Frontal cortex (tissue), 4 donors: ENCODE data around the gene TCTA. TPM values are rescaled to one million over a fixed set of nuclear protein-coding genes. Genes with fewer than 3 reads are reported as not detected.

Experiments
- DNase-seq, 2 donors: peaks; one replicate each; pipeline ENCODE4 v3.0.0; 2012; ENCODE audit warnings: low spot score in 2 of 2
- FAIRE-seq: peaks from 2 replicates; lab custom pipeline; 2012; peaks lifted over from hg19 to GRCh38; lab: Jason Lieb, UNC
- total RNA-seq: library from RNA; depleted of rRNA; stranded (reverse); fragments of >200 nt; gene quantifications from one replicate; pipeline ENCODE4 v1.2.3, GENCODE V29; 2014
- donor health status: control.
- donor health status: control.
- donor health status: control.

The TCTA gene
- total RNA-seq, 1 donor from 2014 or later: 11.0 TPM

DNA sequence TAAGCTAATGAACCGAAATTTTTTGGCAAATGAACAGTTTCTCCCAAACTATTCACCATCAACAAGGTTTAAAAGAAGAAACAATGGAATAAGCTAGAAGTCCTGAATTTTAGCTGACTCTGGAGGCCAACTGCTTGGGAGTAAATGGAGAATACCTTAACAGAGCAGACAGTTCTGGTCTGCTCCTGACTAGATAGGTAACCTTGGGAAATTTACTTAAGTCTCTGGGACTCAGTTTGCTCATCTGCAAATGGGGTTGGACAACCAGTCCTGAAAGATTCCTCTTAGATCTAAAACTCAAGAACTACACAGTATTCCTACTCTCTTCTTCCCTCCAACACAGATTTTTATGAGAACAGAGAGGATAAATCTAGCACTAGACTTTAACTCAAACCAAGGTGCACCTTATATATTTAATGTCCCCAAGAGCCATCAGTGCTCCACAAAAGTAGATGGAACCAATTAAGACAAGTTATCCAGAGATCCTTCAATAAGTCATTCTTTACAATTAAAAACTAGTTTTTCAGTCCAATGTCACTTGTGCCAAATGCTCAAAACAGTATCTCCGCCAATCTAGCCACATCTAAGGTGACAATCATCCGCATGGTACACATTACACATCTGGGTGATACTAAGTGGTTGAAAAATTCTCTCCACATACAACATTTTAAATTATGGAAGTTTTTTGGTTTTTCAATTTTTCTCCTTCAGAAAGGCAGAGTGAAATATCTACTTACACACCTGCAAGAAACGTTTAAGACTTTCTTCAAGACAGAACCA lies 2.0 kb upstream of the TCTA start:
- FAIRE-seq: no peak
- no peak for DNase-seq

DNA sequence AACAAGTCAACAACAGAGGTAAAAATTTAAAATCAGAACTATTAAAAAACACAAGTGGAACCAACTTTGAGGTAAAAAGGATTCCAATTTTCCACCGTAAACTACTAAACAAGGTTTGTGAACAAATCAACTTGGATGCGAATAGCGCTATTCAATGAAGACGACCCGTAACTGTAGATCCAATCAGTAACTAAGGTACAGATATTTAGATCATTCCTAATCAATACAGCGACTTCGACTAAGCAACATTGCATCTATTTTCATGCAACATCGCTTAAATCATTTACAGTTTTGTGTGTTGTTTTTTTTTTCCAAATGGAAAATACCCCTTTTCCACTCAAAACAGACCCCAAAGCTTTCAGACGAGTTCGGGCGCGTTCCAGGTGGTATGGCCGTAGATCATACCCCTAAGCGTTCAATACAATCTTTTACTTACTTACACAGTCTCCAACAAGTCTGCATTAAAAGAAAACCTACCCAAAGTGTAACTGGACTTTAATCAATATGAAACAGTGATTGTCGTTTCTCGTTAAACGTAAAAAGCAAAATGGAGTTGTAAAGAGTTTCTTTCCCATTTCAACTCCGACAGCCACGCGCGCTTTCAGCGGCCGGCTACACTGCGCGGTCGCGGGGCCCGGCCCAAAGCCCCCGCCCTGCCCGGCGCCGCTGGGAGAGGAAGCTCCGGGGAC lies 1.2 kb upstream of the TCTA start:
- FAIRE-seq (no peak), DNase-seq (no peak)

DNA sequence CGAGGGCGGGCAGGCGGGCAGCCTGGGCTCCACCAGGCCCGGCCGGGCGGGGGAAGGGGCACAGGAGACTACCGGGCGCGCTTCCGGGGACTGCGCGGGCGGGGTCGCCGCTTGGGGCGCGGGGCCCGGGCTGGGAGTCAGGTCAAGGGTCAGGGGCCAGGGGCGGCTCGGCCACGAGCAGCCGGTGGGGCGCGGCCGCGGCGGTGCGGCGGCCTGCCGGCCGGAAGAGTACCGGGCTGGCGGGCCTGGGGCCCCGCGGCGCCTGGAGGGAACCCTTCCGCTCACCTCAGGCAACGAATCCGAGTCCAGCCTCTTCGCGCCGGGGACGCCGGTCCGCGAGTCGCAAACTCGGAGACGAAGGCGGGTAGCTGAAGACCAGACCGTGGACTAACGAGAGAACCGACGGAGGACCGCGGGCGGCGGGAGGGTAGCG lies 672 bp upstream of the TCTA start:
- FAIRE-seq: no peak
- peak; percentile 61 to 73 for DNase-seq

GRCh38 chr3:49412632-49413337 lies 562 bp downstream of the TCTA start:
- DNase-seq: no peak
- FAIRE-seq: no peak

- DNase-seq: no peak
- no peak for FAIRE-seq
Measured at GRCh38 chr3:49413338-49413734, 1.1 kb downstream of the TCTA start.

GRCh38 chr3:49414753-49415152 lies 2.5 kb downstream of the TCTA start:
- FAIRE-seq (no peak), DNase-seq (no peak)

DNA sequence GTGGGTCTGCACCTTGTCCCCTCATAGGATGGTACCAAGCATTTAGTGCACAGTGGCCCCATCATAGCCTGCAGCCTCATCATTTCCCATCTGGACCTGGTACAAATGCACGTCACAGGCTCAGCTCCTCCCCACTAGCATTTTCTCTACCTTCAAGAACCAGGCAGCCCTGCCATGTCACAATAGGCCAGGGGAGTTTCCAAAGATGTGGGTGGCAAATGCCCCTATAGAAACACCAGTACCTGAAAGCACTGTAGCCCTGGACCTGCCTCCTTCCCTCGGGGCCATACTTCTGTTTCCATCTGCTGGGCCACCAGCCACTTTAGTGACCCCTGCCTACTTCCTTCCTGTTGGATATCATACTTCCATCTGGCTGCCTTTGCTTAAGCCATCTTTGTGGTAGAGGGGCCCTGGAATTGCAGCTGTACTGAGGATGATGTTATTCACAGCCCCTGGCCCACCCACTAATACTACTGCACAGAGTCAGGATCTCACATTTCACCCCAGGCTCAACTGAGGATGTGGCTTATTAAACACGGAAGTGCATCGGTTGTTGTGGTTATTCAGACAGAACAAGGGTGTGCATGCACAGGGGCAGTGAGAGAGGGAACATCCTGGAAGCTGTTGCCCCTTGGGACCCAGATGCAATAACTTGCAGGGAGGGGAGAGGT lies 3.8 kb downstream of the TCTA start:
- FAIRE-seq: no peak
- DNase-seq: no peak

GRCh38 chr3:49416867-49417266 lies 4.6 kb downstream of the TCTA start:
- no peak for DNase-seq
- FAIRE-seq: no peak

DNA sequence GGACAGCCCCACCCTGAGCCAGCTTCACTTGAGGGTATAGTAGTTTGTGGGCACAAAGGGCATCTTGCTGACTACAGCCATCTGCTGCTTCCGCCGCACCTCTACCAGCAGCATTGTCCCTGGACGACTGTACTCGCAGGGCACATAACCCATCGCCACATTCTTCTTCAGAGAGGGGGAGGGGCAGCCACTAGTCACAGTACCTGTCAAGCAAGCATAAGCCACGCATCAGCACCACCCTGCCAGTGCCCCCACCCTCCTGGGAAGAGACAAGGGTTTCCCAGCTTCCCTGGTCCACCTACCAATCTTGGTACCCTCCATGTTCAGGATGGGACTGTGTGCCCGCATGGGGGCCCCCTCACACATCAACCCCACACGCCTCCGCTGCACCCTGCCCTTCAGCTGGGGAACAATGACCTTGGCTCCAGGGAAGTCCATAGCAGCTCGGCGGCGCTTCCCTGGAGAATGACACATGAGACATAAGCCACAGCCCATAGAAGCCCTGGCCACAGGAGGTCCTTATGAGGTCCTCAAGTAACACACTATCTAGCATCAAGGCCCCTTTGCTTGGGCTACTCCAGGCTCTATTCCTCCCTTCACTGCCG lies 5.4 kb downstream of the TCTA start:
- DNase-seq: no peak
- FAIRE-seq: no peak

DNA sequence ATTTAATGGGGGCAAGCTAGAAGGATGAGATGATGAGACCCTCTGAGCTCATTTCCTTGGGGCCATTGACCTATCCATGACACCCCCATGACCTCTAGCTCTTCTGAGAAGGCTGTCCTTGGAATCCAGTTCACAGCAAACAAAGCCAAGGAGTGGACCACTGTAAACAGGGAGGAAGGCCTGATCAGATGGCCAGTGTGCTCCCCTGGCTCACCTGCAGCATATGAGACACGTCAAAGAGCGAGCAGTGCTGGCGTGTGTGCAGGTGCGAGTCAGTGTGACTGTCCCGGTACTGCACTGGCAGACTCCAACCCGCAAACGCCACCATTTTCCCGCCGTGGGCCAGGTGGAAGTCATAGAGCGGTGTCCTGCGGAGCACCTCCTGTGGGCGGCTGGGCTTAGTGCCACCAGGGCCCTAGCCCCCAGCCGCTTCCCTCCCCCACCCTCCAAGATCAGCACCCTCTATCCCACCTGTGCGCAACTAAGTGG lies 9.7 kb downstream of the TCTA start:
- FAIRE-seq (no peak), DNase-seq (no peak)

GRCh38 chr3:49422379-49423248 lies 10.4 kb downstream of the TCTA start, which contains the start of gene AMT:
Gene AMT, minus strand, starts transcription at chr3:49422473. Its CDS starts 23 bp downstream, at chr3:49422450.
- DNase-seq (no peak), FAIRE-seq (no peak)

- DNase-seq (no peak), FAIRE-seq (no peak)
Measured at GRCh38 chr3:49424816-49425215, 12.6 kb downstream of the TCTA start.

GRCh38 chr3:49427586-49427985 lies 15.4 kb downstream of the TCTA start:
- FAIRE-seq: no peak
- no peak for DNase-seq

DNA sequence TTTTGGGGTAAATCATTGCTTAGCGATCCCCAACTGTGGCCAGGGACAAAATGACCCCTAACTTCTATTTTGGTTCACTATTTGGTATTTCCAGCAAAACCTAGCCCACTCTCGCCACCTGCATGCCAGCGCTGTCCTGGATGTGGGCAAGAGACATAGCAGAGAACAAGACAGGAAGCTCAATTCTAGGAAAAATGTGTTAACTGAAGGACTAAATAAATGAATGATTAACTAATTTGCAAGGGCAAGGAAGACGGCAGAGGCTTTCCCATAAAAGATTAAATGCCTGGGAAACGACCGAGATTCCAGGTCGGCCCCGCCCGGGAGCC lies 16.5 kb downstream of the TCTA start:
- no peak for DNase-seq
- no peak for FAIRE-seq

GRCh38 chr3:49434731-49435130 lies 22.5 kb downstream of the TCTA start:
- FAIRE-seq (no peak), DNase-seq (no peak)

GRCh38 chr3:49445391-49445790 lies 33.2 kb downstream of the TCTA start:
- FAIRE-seq: no peak
- no peak for DNase-seq

DNA sequence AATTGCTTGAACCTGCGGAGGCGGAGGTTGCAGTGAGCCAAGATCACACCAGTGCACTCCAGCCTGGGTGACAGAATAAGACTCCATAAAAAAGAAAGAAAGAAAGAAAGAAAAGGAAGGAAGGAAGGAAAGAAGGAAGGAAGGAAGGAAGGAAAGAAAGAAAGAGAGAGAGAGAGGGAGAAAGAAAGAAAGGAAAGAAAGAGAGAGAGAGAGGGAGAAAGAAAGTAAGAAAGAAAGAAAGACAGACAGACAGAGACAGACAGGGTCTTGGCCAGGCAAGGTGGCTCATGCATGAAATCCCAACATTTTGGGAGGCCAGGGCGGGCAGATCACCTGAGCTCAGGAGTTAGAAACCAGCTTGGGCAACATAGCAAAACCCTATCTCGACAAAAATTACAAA lies 41.4 kb downstream of the TCTA start:
- no peak for FAIRE-seq

DNA sequence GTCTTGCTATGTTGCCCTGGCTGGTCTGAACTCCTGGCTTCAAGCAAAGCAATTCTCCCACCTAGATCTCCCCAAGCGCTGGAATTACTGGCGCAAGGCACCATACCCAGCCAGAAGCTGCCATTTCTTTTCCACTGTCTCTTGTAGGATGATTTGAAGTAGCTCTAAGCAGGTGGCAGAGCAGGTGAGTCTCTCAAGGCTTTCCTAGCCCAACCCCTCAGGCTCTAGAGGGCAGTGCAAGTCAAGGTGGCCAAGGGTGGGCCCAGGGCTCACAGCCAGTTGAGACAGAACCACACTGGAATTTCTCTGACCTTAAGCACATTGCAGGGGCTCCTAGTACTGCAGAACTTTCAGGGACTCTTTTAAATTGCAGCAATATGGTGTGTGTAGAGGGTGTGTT lies 42.2 kb downstream of the TCTA start:
- no peak for DNase-seq

More for the DNA sequence above, 41.4 kb downstream of the TCTA start:
- DNase-seq: no peak

More for the DNA sequence above, 42.2 kb downstream of the TCTA start:
- no peak for FAIRE-seq
